Upper lobe of left lung (tissue), 4 donors: ENCODE results near the gene STN1.

Experiments used
- CTCF ChIP-seq, 6 experiments: fragments of 450-650 bp in 4 of 6; fragments of 200-600 bp in 2 of 6; sonication (generic) in 2 of 6; IDR thresholded peaks; one replicate each; pipeline ENCODE4 v1.5.1; 2016 to 2019; ENCODE audit warnings: antibody characterized with exemption in 6 of 6
- EP300 ChIP-seq, 4 donors: sonication (generic); formaldehyde crosslinking; IDR thresholded peaks; one replicate each; pipeline ENCODE4 v1.5.1; 2017; ENCODE audit warnings: antibody characterized with exemption in 4 of 4, control low read depth in 2 of 4
- POLR2A ChIP-seq, 4 donors: fragments of 450-650 bp; IDR thresholded peaks; one replicate each; pipeline ENCODE4 v1.5.1; 2016 to 2017; ENCODE audit warnings: antibody characterized with exemption in 4 of 4, mild to moderate bottlenecking in 2 of 4

GRCh38 chr10:103932271-103932670 is 14.3 kb upstream of the STN1 start:
- TF ChIP-seq CTCF (IDR thresholded peaks at IDR 0.05) (no peak), EP300 (IDR thresholded peaks at IDR 0.05) (no peak), POLR2A (IDR thresholded peaks at IDR 0.05) (no peak)
